ENCODE measurements around the gene UGT1A7.
"Not testable (repeated sequence)": the region's sequence is repeated elsewhere in the genome, so short reads cannot be mapped to it uniquely, and the experiment has no call there.

Gene UGT1A7

DNA sequence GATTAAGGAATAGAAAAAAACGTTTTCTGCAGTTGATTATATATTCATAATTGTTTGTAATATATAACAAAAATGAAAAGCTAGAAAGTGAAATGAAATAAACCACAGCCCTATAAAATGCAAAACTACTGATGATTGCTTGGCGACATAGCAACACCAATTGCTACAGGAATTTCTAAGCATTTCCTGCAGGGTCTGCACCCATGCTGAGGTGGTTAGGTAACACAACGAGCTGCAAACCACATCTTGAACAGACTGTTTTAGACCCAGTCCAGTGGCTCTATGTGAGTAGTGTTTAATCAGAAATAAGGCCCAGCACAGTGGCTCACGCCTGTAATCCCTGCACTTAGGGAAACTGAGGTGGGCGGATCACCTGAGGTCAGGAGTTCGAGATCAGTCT, 27.2 kb upstream of the UGT1A7 start:
- Histone ChIP-seq H3K4me1 (ENCODE audit: insufficient read depth, low read length) (no peaks in the 10 kb centered on the region), H4K20me1 (ENCODE audit: insufficient read depth, low read length) (no peaks in the 10 kb centered on the region), H3K79me2 (ENCODE audit: insufficient read depth, low read length) (no peaks in the 10 kb centered on the region), H2AFZ (ENCODE audit: low read depth, low read length) (no peak overlapping the region), H3K27me3 (ENCODE audit: insufficient read depth, low read length, poor library complexity) (peaks cover 4% of the 10 kb centered on the region), H3K9me3 (ENCODE audit: insufficient read depth, low read length, severe bottlenecking) (no peaks in the 10 kb centered on the region), H3K4me2 (ENCODE audit: insufficient read depth, low read length) (no peak overlapping the region), H3K36me3 (ENCODE audit: insufficient read depth, low read length) (no peaks in the 10 kb centered on the region), H3K27ac (ENCODE audit: low read length) (no peak overlapping the region), H3K4me3 (ENCODE audit: low read depth in 1 of 2, low read length in 2 of 2) (no peak overlapping the region), H3K9ac (ENCODE audit: low read depth, low read length) (no peak overlapping the region)
- ATAC-seq (ENCODE audit: insufficient read depth, low read depth): no peak
- TF ChIP-seq, protein P1, sequence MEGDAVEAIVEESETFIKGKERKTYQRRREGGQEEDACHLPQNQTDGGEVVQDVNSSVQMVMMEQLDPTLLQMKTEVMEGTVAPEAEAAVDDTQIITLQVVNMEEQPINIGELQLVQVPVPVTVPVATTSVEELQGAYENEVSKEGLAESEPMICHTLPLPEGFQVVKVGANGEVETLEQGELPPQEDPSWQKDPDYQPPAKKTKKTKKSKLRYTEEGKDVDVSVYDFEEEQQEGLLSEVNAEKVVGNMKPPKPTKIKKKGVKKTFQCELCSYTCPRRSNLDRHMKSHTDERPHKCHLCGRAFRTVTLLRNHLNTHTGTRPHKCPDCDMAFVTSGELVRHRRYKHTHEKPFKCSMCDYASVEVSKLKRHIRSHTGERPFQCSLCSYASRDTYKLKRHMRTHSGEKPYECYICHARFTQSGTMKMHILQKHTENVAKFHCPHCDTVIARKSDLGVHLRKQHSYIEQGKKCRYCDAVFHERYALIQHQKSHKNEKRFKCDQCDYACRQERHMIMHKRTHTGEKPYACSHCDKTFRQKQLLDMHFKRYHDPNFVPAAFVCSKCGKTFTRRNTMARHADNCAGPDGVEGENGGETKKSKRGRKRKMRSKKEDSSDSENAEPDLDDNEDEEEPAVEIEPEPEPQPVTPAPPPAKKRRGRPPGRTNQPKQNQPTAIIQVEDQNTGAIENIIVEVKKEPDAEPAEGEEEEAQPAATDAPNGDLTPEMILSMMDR (IDR thresholded peaks at IDR 0.05; ENCODE audit: borderline replicate concordance, extremely low read depth, low read length, poor library complexity, severe bottlenecking): no peak
- no peak for TF ChIP-seq EZH2 (IDR thresholded peaks at IDR 0.05; ENCODE audit: borderline replicate concordance, low read depth, low read length, severe bottlenecking)
- no peak for DNase-seq

DNA sequence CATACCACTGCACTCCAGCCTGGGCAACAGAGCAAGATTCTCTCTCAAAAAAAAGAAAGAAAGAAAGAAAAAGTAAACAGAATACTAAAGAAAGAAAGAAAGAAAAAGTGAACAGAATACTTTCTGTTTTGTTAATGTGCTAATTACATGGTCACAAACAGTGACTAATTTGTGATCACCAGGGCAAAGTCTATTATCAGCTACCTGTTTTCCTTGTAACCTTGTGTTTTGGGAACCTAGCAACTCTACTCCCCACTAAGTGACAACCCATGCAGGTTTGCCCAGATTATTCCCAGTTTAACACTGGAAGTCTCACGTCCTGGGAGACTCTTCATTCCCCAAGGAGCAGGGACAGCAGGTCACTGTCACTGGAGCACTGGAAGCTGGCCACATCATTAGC, 26.7 kb upstream of the UGT1A7 start:
- Histone ChIP-seq H3K79me2 (ENCODE audit: insufficient read depth, low read length) (no peaks in the 10 kb centered on the region), H3K4me1 (ENCODE audit: insufficient read depth, low read length) (no peaks in the 10 kb centered on the region), H3K9me3 (ENCODE audit: insufficient read depth, low read length, severe bottlenecking) (no peaks in the 10 kb centered on the region), H2AFZ (ENCODE audit: low read depth, low read length) (no peak overlapping the region), H3K27me3 (ENCODE audit: insufficient read depth, low read length, poor library complexity) (peaks cover 7% of the 10 kb centered on the region), H3K27ac (ENCODE audit: low read length) (no peak overlapping the region), H3K4me2 (ENCODE audit: insufficient read depth, low read length) (no peak overlapping the region), H4K20me1 (ENCODE audit: insufficient read depth, low read length) (no peaks in the 10 kb centered on the region), H3K36me3 (ENCODE audit: insufficient read depth, low read length) (no peaks in the 10 kb centered on the region), H3K4me3 (ENCODE audit: low read depth in 1 of 2, low read length in 2 of 2) (no peak overlapping the region), H3K9ac (ENCODE audit: low read depth, low read length) (no peak overlapping the region)
- no peak for ATAC-seq (ENCODE audit: insufficient read depth, low read depth)
- TF ChIP-seq EZH2 (IDR thresholded peaks at IDR 0.05; ENCODE audit: borderline replicate concordance, low read depth, low read length, severe bottlenecking): no peak
- TF ChIP-seq, protein P1 (IDR thresholded peaks at IDR 0.05; ENCODE audit: borderline replicate concordance, extremely low read depth, low read length, poor library complexity, severe bottlenecking): no peak
- no peak for DNase-seq

DNA sequence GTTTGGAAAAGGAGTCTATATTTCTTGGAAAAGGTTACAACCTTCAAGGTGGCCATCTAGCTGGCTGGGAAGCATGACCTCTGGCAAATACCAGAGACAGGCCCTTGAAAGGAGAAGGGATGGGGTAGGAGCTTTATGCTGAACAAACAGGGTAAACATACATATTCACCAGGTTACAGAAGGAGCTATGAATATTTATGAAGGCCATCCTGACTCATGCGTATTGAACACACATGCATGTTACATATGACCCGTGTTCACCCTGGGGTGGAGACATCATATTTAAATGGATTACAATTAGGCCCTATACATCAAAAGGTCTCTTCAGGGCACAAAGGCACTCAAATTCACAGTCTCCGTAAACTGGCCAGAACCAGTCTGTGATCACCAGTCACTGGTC, 25.8 kb upstream of the UGT1A7 start:
- not testable (repeated sequence) for H3K4me3 ChIP-seq (ENCODE audit: low read depth in 1 of 2, low read length in 2 of 2); H3K9ac ChIP-seq (ENCODE audit: low read depth, low read length); H3K9me3 ChIP-seq (ENCODE audit: insufficient read depth, low read length, severe bottlenecking); H3K4me1 ChIP-seq (ENCODE audit: insufficient read depth, low read length); H3K36me3 ChIP-seq (ENCODE audit: insufficient read depth, low read length); DNase-seq; H2AFZ ChIP-seq (ENCODE audit: low read depth, low read length); H3K4me2 ChIP-seq (ENCODE audit: insufficient read depth, low read length); ATAC-seq (ENCODE audit: insufficient read depth, low read depth); H3K27ac ChIP-seq (ENCODE audit: low read length); H4K20me1 ChIP-seq (ENCODE audit: insufficient read depth, low read length); H3K79me2 ChIP-seq (ENCODE audit: insufficient read depth, low read length)
- peaks cover 11% of the 10 kb centered on the region for H3K27me3 ChIP-seq (ENCODE audit: insufficient read depth, low read length, poor library complexity)

DNA sequence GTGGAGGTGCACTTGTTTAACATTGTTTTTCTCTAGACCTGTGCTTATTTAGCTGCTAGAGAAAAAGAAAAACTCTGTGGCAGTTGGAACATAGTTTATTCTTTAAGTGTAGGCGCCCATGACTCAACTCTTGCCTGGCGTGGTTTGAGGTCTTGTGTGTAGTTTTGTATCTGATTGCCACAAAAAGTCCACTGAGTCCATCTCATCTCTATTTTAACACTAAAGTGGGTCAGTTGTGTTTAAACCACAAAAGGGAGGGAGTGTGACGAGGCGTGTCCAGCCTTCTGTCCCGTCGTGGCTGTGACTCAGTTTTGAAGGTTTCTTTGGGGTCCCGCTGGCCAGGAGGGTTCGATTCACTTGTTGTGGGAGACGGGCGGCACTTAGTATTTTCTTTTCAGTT, 25.3 kb upstream of the UGT1A7 start:
- ATAC-seq (ENCODE audit: insufficient read depth, low read depth): no peak
- Histone ChIP-seq H3K27ac (ENCODE audit: low read length) (no peak overlapping the region), H3K4me1 (ENCODE audit: insufficient read depth, low read length) (no peaks in the 10 kb centered on the region), H3K4me2 (ENCODE audit: insufficient read depth, low read length) (no peak overlapping the region), H3K4me3 (ENCODE audit: low read depth in 1 of 2, low read length in 2 of 2) (no peak overlapping the region), H2AFZ (ENCODE audit: low read depth, low read length) (no peak overlapping the region), H3K9ac (ENCODE audit: low read depth, low read length) (no peak overlapping the region), H3K9me3 (ENCODE audit: insufficient read depth, low read length, severe bottlenecking) (no peaks in the 10 kb centered on the region), H4K20me1 (ENCODE audit: insufficient read depth, low read length) (no peaks in the 10 kb centered on the region), H3K36me3 (ENCODE audit: insufficient read depth, low read length) (no peaks in the 10 kb centered on the region), H3K79me2 (ENCODE audit: insufficient read depth, low read length) (no peaks in the 10 kb centered on the region), H3K27me3 (ENCODE audit: insufficient read depth, low read length, poor library complexity) (peaks cover 14% of the 10 kb centered on the region)
- DNase-seq: no peak
- no peak for TF ChIP-seq EZH2 (IDR thresholded peaks at IDR 0.05; ENCODE audit: borderline replicate concordance, low read depth, low read length, severe bottlenecking)
- TF ChIP-seq, protein P1 (IDR thresholded peaks at IDR 0.05; ENCODE audit: borderline replicate concordance, extremely low read depth, low read length, poor library complexity, severe bottlenecking): no peak

All from DND-41 (cell line).